Tibial nerve (tissue), 4 donors: ENCODE data around the gene GJA10.

Source experiments
- EP300 ChIP-seq, 2 donors: sonication (generic); formaldehyde crosslinking; IDR thresholded peaks; one replicate each; pipeline ENCODE4 v1.6.1; 2017; ENCODE audit warnings: antibody characterized with exemption in 2 of 2, mild to moderate bottlenecking in 1 of 2
- TF ChIP-seq, protein P1 (sequence below), 5 experiments: fragments of 200-600 bp in 3 of 5; fragments of 450-650 bp in 2 of 5; sonication (generic) in 3 of 5; IDR thresholded peaks; one replicate each; pipeline ENCODE4 v1.5.1; 2016 to 2019; ENCODE audit warnings: antibody characterized with exemption in 5 of 5, mild to moderate bottlenecking in 3 of 5, moderate library complexity in 2 of 5

DNA sequence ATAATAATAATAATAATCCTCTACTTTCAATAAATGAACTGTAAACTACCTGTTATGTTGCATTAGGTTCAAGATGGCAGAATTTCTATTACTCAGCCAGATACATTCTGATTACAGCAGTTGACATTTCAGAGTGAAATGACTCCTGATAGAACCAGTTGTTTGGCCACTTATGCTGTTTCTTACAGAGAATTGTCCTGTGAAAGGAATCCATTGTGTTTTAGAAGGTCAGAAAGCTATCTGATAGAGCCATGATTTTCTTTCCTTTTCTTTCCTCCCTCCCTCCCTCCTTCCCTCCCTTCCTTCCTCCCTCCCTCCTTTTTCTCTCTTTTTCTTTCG is 16.6 kb downstream of the GJA10 start:
- TF ChIP-seq, protein P1, sequence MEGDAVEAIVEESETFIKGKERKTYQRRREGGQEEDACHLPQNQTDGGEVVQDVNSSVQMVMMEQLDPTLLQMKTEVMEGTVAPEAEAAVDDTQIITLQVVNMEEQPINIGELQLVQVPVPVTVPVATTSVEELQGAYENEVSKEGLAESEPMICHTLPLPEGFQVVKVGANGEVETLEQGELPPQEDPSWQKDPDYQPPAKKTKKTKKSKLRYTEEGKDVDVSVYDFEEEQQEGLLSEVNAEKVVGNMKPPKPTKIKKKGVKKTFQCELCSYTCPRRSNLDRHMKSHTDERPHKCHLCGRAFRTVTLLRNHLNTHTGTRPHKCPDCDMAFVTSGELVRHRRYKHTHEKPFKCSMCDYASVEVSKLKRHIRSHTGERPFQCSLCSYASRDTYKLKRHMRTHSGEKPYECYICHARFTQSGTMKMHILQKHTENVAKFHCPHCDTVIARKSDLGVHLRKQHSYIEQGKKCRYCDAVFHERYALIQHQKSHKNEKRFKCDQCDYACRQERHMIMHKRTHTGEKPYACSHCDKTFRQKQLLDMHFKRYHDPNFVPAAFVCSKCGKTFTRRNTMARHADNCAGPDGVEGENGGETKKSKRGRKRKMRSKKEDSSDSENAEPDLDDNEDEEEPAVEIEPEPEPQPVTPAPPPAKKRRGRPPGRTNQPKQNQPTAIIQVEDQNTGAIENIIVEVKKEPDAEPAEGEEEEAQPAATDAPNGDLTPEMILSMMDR (IDR thresholded peaks at IDR 0.05), result no peak
- no peak for TF ChIP-seq EP300 (IDR thresholded peaks at IDR 0.05)
